Neural crest cell (in vitro differentiated cells): Measurements from ENCODE around the gene NDC1. TPM values are rescaled to one million over a fixed set of nuclear protein-coding genes. Genes with fewer than 3 reads are reported as not detected.

Source experiments
- DNase-seq: peaks from one replicate; pipeline ENCODE4 v3.0.0; 2021; ENCODE audit warnings: low read depth, mixed read lengths, low spot score
- H3K27ac Mint-ChIP-seq: one replicate; pipeline ENCODE4 v1.8.0; 2021; ENCODE audit warnings: mild to moderate bottlenecking, mixed read lengths; ENCODE audit not compliant: unreplicated experiment
- H3K27me3 Mint-ChIP-seq: 2 replicates; pipeline ENCODE4 v1.8.0; 2021; ENCODE audit warnings: low read depth, mild to moderate bottlenecking, mixed read lengths
- H3K36me3 Mint-ChIP-seq: 2 replicates; pipeline ENCODE4 v1.8.0; 2021; ENCODE audit warnings: low read depth, mild to moderate bottlenecking, mixed read lengths
- H3K4me1 Mint-ChIP-seq: 2 replicates; pipeline ENCODE4 v1.8.0; 2021; ENCODE audit warnings: mixed read lengths
- H3K4me3 Mint-ChIP-seq: one replicate; pipeline ENCODE4 v1.8.0; 2021; ENCODE audit warnings: mild to moderate bottlenecking, mixed read lengths
- H3K9me3 Mint-ChIP-seq: 2 replicates; pipeline ENCODE4 v1.8.0; 2021; ENCODE audit warnings: mixed read lengths
- total RNA-seq: library from RNA; stranded (reverse); gene quantifications from 2 replicates; pipeline ENCODE4 v1.2.1, GENCODE V29; 2021
- TF ChIP-seq, protein P1 (sequence below): fragments of 200-600 bp; sonication (generic); conservative IDR thresholded peaks from 2 replicates; pipeline ENCODE4 v1.5.0; 2021; ENCODE audit warnings: antibody characterized with exemption, mild to moderate bottlenecking

NDC1 gene
- total RNA-seq, 1 donor from 2014 or later: 47.3 TPM

DNA sequence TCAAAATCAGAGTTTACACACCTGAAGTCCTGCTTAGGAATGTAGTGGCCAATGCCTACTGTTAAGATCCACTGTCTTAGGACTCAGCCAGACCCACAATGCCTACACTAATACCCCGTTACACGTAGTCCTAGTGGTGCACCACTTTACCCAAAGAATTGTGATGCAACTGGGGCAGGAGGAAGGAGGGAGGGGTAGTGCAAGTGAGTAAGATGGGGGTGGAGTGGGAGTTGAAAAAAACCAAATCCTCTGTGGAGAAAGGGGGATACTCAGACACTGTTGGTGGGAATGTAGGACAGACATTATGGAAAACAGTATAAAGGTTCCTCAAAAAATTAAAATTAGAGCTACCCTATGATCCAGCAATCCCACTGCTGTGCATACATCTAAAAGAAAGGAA lies 118.6 kb downstream of the NDC1 start:
- Mint-ChIP-seq H3K27ac (no peak overlapping the region), H3K27me3 (peaks cover 13% of the 10 kb centered on the region), H3K4me3 (no peak overlapping the region), H3K4me1 (no peaks in the 10 kb centered on the region), H3K36me3 (no peaks in the 10 kb centered on the region), H3K9me3 (no peaks in the 10 kb centered on the region)
- TF ChIP-seq, protein P1, sequence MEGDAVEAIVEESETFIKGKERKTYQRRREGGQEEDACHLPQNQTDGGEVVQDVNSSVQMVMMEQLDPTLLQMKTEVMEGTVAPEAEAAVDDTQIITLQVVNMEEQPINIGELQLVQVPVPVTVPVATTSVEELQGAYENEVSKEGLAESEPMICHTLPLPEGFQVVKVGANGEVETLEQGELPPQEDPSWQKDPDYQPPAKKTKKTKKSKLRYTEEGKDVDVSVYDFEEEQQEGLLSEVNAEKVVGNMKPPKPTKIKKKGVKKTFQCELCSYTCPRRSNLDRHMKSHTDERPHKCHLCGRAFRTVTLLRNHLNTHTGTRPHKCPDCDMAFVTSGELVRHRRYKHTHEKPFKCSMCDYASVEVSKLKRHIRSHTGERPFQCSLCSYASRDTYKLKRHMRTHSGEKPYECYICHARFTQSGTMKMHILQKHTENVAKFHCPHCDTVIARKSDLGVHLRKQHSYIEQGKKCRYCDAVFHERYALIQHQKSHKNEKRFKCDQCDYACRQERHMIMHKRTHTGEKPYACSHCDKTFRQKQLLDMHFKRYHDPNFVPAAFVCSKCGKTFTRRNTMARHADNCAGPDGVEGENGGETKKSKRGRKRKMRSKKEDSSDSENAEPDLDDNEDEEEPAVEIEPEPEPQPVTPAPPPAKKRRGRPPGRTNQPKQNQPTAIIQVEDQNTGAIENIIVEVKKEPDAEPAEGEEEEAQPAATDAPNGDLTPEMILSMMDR: no peak
- no peak for DNase-seq

DNA sequence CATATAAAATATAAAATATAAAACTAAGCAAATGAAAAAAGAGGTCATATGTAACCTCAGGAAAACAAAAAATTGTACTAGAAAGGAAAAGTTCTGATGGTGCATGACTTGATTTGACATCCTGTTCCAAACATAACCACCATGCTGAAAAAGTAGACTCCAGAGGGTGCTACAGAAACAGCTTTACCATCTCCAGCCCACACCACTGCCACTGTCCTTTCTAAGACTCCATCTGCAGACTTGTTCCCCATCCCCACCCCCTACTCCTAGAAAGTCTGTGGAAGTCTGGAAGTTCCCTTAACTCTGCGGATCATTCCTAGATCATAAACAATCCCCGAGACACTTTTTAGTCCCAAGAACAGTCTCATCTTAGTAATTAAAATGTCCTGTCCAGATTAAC lies 119.7 kb downstream of the NDC1 start:
- Mint-ChIP-seq H3K4me1 (no peaks in the 10 kb centered on the region), H3K27me3 (peaks cover 11% of the 10 kb centered on the region), H3K27ac (no peak overlapping the region), H3K36me3 (no peaks in the 10 kb centered on the region), H3K9me3 (no peaks in the 10 kb centered on the region), H3K4me3 (no peak overlapping the region)
- no peak for DNase-seq
- TF ChIP-seq, protein P1: no peak

DNA sequence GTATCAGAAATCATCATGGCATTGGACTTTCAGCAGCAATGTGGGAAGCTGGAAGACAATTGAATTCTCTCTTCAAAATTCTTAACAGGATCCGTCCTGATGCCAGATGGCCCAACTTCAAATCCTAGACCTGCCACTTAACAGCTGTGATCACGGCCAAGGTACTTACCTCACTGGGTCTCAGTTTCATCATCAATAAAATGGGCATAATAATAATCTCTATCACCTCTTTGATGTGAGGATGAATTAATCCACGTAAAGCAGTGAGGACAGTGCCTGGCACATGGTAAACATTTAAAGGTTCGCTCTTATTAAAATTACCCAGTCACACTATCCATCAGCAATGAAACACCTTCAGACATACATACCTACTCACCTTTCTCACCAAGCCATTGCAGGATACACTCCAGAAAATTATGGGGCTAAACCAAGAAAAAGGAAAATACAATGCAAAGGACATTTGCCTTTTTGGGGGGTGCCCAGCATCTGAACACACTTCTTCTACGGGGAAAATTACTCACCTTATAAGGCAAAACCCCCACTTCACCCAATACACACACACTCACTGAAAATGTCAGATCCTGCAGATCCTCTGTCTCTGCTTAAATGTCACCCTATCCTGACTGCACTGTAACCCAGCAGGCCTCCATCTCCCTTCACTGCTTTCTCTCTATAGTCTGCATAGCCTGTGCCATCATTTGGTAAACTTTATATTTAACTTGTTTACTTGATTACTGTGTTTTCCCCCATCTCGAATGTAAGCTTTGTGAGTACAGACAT lies 120.9 kb downstream of the NDC1 start:
- H3K9me3 Mint-ChIP-seq: no peaks in the 10 kb centered on the region
- no peak for DNase-seq
- no peaks in the 10 kb centered on the region for H3K4me1 Mint-ChIP-seq
- H3K27me3 Mint-ChIP-seq: peaks cover 11% of the 10 kb centered on the region
- no peaks in the 10 kb centered on the region for H3K36me3 Mint-ChIP-seq
- TF ChIP-seq, protein P1: no peak
- no peak overlapping the region for H3K27ac Mint-ChIP-seq
- H3K4me3 Mint-ChIP-seq: no peak overlapping the region

DNA sequence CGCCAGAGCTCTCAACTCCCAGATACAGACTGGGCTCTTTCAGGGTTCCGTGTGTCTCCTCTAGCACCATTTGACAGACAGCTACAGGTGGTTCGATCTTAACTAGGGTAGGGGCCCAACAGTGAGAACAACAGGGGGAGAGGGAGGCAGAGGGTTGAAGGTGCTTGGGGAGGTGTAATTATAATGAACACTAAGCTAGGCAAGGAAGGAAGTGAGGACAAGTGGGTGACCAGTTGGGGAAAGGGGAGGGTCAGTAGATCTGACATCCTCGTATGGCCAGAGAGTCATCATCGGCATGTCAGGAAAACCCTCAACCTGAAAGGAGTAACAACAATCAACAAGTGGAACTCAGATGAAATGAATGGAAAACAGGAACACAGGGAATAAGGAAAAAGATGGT lies 121.9 kb downstream of the NDC1 start:
- Mint-ChIP-seq H3K9me3 (no peaks in the 10 kb centered on the region), H3K36me3 (no peaks in the 10 kb centered on the region), H3K4me3 (no peak overlapping the region), H3K4me1 (no peaks in the 10 kb centered on the region), H3K27ac (no peak overlapping the region), H3K27me3 (peaks cover 11% of the 10 kb centered on the region)
- TF ChIP-seq, protein P1: no peak
- DNase-seq: no peak

DNA sequence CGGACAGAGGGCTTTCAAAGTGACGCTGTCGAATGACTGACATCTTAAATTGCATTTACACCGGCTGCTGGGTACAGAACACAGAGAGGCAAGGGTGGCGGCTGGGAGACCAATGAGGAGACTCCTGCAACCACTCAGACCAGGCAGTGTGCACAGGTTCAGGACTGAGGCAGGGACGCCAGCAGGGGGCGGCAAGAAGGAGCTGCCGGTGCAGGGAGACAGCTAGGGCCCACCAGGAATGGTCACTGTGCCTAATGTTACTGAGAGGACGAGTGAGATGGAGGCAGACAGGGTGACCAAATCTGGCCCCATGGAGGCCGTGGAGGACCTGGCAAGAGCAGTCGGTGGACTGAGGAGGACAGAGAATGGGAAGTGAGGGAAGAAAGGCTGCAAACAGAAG lies 122.6 kb downstream of the NDC1 start:
- H3K27ac Mint-ChIP-seq: no peak overlapping the region
- H3K27me3 Mint-ChIP-seq: peaks cover 11% of the 10 kb centered on the region
- no peaks in the 10 kb centered on the region for H3K4me1 Mint-ChIP-seq
- H3K9me3 Mint-ChIP-seq: no peaks in the 10 kb centered on the region
- no peaks in the 10 kb centered on the region for H3K36me3 Mint-ChIP-seq
- no peak overlapping the region for H3K4me3 Mint-ChIP-seq
- TF ChIP-seq, protein P1: peak; percentile 60
- DNase-seq: peak; percentile 64

Other genes with a start within 250 kb of the NDC1 start
- not detected in 2 replicates for gene GLIS1, start 99.1 kb downstream of the NDC1 start, total RNA-seq
- gene YIPF1, start 51.5 kb upstream of the NDC1 start, total RNA-seq: 22.2 and 25.7 TPM in 2 replicates
- not detected in 2 replicates for gene DIO1, start 55.9 kb upstream of the NDC1 start, total RNA-seq
- gene IFT25, start 107.4 kb upstream of the NDC1 start, total RNA-seq: 41.0 and 41.1 TPM in 2 replicates
- 45.4 and 45.8 TPM in 2 replicates for gene LRRC42, start 108.1 kb upstream of the NDC1 start, total RNA-seq
- not detected in 2 replicates for gene LDLRAD1, start 179.9 kb upstream of the NDC1 start, total RNA-seq
- 103 and 105 TPM in 2 replicates for gene TMEM59, start 214.9 kb upstream of the NDC1 start, total RNA-seq
- gene TCEANC2, start 215.3 kb upstream of the NDC1 start, total RNA-seq: 8.5 and 8.7 TPM in 2 replicates